Renal cortex interstitium (tissue), 11 donors: ENCODE measurements around the gene ALKBH7. TPM values are rescaled to one million over a fixed set of nuclear protein-coding genes. Genes with fewer than 3 reads are reported as not detected.

Source experiments
- DNase-seq, 11 donors: peaks; one replicate each; pipeline ENCODE4 v3.0.0-alpha.2; 2013; ENCODE audit warnings: low read depth in 9 of 11, low spot score in 4 of 11; ENCODE audit errors: extremely low read depth in 1 of 11
- polyA plus RNA-seq, 3 donors: library from polyadenylated mRNA; unstranded; fragments of 120-200 nt; gene quantifications; one replicate each; pipeline ENCODE4 v1.2.1, GENCODE V29; 2013; ENCODE audit not compliant: insufficient read length in 3 of 3

ALKBH7 gene
- polyA plus RNA-seq, 3 donors: 35.2 to 72.2 (median 70.4) TPM

GRCh38 chr19:6414793-6415590 is 42.4 kb downstream of the ALKBH7 start:
- DNase-seq: no peak

- DNase-seq: no peak
These were observed 43.1 kb downstream of the ALKBH7 start for GRCh38 chr19:6415591-6416190.

DNA sequence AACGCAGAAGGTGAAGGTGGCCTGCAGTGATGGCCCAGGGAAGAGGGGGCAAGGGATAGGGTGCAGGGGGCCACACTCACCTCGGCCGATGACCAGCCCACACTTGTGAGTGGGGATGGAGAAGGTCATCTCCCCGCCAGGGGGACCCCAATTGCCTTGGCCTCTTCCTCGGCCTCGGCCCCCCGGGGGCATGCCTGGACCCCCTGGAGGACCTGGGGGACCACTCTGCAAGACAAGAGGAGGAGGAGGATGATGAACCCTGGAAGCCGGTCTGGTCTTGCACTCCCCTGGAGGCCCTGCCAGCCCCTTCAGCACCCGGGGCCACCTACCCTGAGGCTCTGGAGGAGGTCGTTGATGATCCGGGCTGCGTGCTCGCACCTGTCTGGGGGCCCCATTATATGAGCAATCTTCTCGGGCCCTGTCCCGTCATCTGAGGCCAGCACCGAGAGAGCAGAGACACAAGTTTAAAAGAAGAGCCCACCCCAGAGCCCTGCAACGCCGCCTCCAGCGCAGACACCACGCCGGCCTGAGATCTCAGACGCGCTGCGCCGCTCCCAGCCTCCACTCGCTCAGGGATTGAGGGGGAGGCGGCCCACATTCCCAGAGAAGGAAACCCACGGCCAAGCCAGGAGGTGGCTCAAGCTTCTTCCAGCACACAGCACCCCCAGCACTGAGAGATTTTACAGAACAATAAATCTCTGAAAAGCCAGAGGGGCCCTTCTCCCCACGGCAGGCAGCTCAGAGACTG is 44.2 kb downstream of the ALKBH7 start:
- no peak for DNase-seq

GRCh38 chr19:6417713-6418561 is 45.3 kb downstream of the ALKBH7 start:
- DNase-seq: no peak

DNA sequence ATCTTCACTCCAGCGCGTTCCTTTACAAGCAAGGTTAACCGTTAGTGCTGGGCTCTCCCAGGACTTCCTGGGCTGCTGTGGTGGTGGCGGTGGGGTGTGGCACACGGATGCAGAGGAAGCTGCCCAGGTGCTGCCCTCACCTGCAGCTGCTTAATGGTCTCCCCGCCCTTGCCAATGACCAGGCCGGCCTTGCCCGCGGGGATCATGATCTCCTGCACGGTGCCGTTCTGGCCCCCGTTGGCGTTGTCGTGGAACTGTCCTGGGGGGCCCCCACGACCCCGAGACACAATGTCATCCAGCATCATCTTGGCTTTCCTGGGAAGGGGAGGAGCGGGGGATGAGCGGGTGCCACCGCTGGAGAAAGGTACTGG is 46.0 kb downstream of the ALKBH7 start:
- no peak for DNase-seq

DNA sequence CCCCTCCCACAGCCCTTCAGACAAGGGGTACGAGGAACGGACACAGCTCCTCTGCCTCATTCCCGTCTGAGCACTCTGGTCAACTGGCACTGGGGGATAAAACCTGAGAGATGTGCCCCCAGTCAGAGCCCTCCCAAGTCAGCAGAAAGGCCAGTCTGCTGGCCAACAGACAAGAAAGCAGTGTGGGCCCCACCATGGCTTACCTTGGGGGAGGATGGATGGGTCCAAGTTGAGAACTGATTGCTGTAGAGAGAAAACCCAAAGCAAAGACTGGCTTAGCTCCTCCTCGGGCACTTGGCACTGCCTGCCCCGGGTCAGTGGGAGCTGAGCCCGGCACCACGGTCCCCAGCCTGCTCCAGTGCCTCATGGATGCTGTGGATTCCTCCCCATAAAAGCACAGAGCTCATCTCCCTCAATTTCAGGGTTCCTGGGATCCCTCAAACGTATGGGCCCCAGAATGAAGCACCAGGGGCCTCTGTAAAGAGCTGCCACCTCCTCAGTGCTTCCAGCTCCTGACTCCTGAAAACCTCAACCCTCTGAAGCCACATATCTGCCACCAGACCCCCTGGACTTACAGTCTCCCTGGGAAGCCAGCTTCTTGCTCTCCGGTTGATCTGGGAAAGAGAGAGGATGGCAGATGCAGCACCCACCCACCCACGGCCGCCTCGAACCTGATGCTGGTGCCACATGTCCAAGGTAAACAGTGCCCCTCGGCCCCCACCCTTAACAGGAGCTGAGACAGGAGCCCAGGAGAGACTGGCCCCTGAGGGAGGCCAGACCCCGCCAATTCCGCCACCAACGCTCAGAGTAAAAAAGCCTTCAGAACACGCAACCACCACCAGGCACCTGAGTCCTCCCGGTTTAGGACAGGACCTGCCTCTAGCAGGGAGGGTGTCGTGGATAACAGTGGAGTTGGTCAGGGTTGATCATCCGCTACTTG is 48.8 kb downstream of the ALKBH7 start:
- DNase-seq: no peak

GRCh38 chr19:6423499-6424194 is 51.1 kb downstream of the ALKBH7 start:
- DNase-seq: no peak

DNA sequence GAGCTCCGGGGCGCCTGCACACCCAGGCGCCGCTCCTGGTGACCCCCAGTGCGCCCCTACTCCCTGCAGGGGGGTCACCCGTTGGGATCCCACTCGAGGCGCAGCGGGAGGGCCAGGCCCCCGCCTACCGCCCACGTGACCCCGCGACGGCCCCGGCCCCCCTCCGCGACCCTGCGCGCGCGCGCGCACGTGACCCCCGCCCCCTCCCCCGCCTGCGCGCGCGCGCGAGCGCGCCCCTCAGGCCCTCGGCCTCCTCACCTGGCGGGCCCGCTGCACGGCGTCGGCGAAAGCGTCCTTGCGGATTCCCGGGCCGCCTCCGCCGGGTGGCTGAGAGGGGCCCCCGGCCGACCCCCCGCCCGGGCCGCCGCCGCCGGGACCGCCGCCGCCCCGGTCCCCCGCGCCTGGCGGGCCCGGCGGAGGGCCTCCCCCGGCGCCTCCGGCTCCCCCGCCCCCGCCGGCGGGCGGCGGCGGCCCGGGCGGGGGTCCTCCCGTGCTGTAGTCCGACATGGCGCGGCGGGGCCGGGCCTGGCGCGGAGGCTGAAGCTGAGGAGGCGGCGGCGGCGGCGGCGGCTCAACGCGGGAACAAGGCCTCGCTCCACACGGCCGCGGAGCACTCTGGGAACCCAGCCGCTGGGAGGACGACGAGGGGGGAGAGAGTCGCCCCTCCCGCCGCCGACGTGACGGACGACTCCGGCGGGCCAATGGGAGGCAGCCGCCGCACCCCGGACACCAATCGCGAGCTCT is 51.8 kb downstream of the ALKBH7 start, which contains the start of gene KHSRP:
TSS of gene KHSRP (minus strand) at position 617 of the 744 bp plus-strand sequence. CDS start at position 507, 110 bp downstream.
- DNase-seq: no peak

Other genes with a start within 250 kb of the ALKBH7 start
- 1 to 10 TPM in 2 of 3 donors, under 1 TPM in 1; 0.80 to 2.8 (median 1.9) TPM for gene ACSBG2, start 237.1 kb upstream of the ALKBH7 start, polyA plus RNA-seq
- 100 to 1,000 TPM in 2 of 3 donors, 10 to 100 TPM in 1; 70.2 to 116 (median 102) TPM for gene MLLT1, start 92.8 kb upstream of the ALKBH7 start, polyA plus RNA-seq
- gene ACER1, start 39.2 kb upstream of the ALKBH7 start, polyA plus RNA-seq: under 1 TPM in 2 of 3 donors, not detected in 1; 0.17 to 0.23 TPM
- 10 to 100 TPM; 53.5 to 71.0 (median 63.9) TPM for gene CLPP, start 11.3 kb upstream of the ALKBH7 start, polyA plus RNA-seq
- gene PSPN, start 3.1 kb downstream of the ALKBH7 start, polyA plus RNA-seq: 1 to 10 TPM; 2.7 to 2.9 (median 2.8) TPM
- gene GTF2F1, start 20.4 kb downstream of the ALKBH7 start, polyA plus RNA-seq: 100 to 1,000 TPM in 1 of 3 donors, 10 to 100 TPM in 2; 80.3 to 103 (median 100.0) TPM
- gene KHSRP, start 52.0 kb downstream of the ALKBH7 start, polyA plus RNA-seq: 100 to 1,000 TPM; 273 to 347 (median 314) TPM
- gene SLC25A41, start 61.0 kb downstream of the ALKBH7 start, polyA plus RNA-seq: 1 to 10 TPM in 2 of 3 donors, under 1 TPM in 1; 0.50 to 2.0 (median 1.6) TPM
- gene SLC25A23, start 87.0 kb downstream of the ALKBH7 start, polyA plus RNA-seq: 10 to 100 TPM; 63.5 to 77.5 (median 70.3) TPM
- 10 to 100 TPM; 21.7 to 41.8 (median 32.0) TPM for gene CRB3, start 91.5 kb downstream of the ALKBH7 start, polyA plus RNA-seq
- 10 to 100 TPM; 37.1 to 40.5 (median 40.0) TPM for gene DENND1C, start 109.0 kb downstream of the ALKBH7 start, polyA plus RNA-seq
- 10 to 100 TPM; 29.5 to 34.2 (median 31.4) TPM for gene TUBB4A, start 129.5 kb downstream of the ALKBH7 start, polyA plus RNA-seq
- under 1 TPM; 0.26 to 0.42 (median 0.36) TPM for gene TNFSF9, start 158.2 kb downstream of the ALKBH7 start, polyA plus RNA-seq
- gene CD70, start 218.4 kb downstream of the ALKBH7 start, polyA plus RNA-seq: under 1 TPM in 1 of 3 donors, not detected in 2; 0.19 TPM